ENCODE results near the gene MEX3A.

GRCh38 chr1:156114101-156114918 is 32.0 kb upstream of the MEX3A start, which contains the start of gene LMNA:
- no peak for TF ChIP-seq GATA2 (IDR thresholded peaks at IDR 0.05; ENCODE audit: low read depth, low read length)
- TF ChIP-seq GATA3 (IDR thresholded peaks at IDR 0.05; ENCODE audit: low read depth, low read length): no peak

All from SH-SY5Y (cell line).